A549 (cell line): ENCODE data around the gene WDR45. TPM values are rescaled to one million over a fixed set of nuclear protein-coding genes. Genes with fewer than 3 reads are reported as not detected.

ENCODE experiments used
- ATAC-seq, 2 experiments: fragments of 200-7000 bp in 1 of 2; fragments of >200 bp in 1 of 2; cut with Nextera tagmentation in 1 of 2; cut with Tn5 transposase in 1 of 2; 3 replicates each; pipeline versions ENCODE4 v1.8.0 to v1.9.1; 2018 to 2020; ENCODE audit warnings: mild to moderate bottlenecking in 1 of 2, moderate library complexity in 1 of 2
- CTCF ChIA-PET: fragments of 300-600 bp; sonication (Branson Sonifier 250); formaldehyde crosslinking; extraction: SDS; loops from one replicate; lab custom pipeline; 2021; ENCODE audit warnings: antibody characterized with exemption, inconsistent platforms; lab: Yijun Ruan, JAX
- POLR2A ChIA-PET: fragments of 350-600 bp; formaldehyde crosslinking; extraction: SDS; loops from one replicate; lab custom pipeline; 2021; ENCODE audit warnings: antibody characterized with exemption, inconsistent platforms; lab: Yijun Ruan, JAX
- DNase-seq, 2 experiments: peaks; one replicate each; pipeline versions ENCODE4 v3.0.0 to v3.0.0-alpha.2; 2011 to 2016; ENCODE audit warnings: low read depth in 1 of 2, low spot score in 1 of 2
- FAIRE-seq: peaks from 2 replicates; lab custom pipeline; 2011; peaks lifted over from hg19 to GRCh38; lab: Jason Lieb, UNC
- H3K27ac ChIP-seq, 2 experiments: fragments of >200 bp; sonication (Bioruptor Twin); formaldehyde crosslinking; 3 replicates each; pipeline ENCODE4 v1.5.1; 2016 to 2017
- H3K4me1 ChIP-seq: fragments of >200 bp; sonication (Bioruptor Twin); formaldehyde crosslinking; 3 replicates; pipeline ENCODE4 v1.6.1; 2016
- H3K4me2 ChIP-seq: fragments of >200 bp; sonication (Bioruptor Twin); formaldehyde crosslinking; 3 replicates; pipeline ENCODE4 v1.6.1; 2016
- H3K4me3 ChIP-seq: fragments of >200 bp; sonication (Bioruptor Twin); formaldehyde crosslinking; 3 replicates; pipeline ENCODE4 v1.5.1; 2016
- H3K9me3 ChIP-seq: fragments of >200 bp; sonication (Bioruptor Twin); formaldehyde crosslinking; 3 replicates; pipeline ENCODE4 v1.6.1; 2016
- ATOH8 ChIP-seq: fragments of 250-450 bp; sonication (Bioruptor Pico); IDR thresholded peaks from 2 replicates; pipeline ENCODE4 v1.5.0; 2020; ENCODE audit warnings: low read depth, mild to moderate bottlenecking, moderate library complexity
- BCL3 ChIP-seq: fragments of >200 bp; sonication (Bioruptor Twin); formaldehyde crosslinking; IDR thresholded peaks from 3 replicates; pipeline ENCODE4 v1.6.1; 2016
- CEBPB ChIP-seq, 2 experiments: fragments of >200 bp in 1 of 2; sonication (Bioruptor Twin) in 1 of 2; formaldehyde crosslinking in 1 of 2; IDR thresholded peaks; 2 replicates each; pipeline ENCODE4 v1.6.1; 2012 to 2016
- E2F6 ChIP-seq: IDR thresholded peaks from 2 replicates; pipeline ENCODE4 v1.6.1; 2012; ENCODE audit warnings: low read depth, borderline replicate concordance
- ESRRA ChIP-seq: fragments of 150-350 bp; IDR thresholded peaks from 2 replicates; pipeline ENCODE4 v1.6.1; 2014; ENCODE audit warnings: mild to moderate bottlenecking, low read length, borderline replicate concordance
- JUN ChIP-seq, 2 experiments: fragments of >200 bp; sonication (Bioruptor Twin); formaldehyde crosslinking; IDR thresholded peaks; 2 replicates in 1 of 2; 3 replicates in 1 of 2; pipeline ENCODE4 v1.6.1; 2016 to 2017
- MAX ChIP-seq: IDR thresholded peaks from 2 replicates; pipeline ENCODE4 v1.6.1; 2012
- PBX3 ChIP-seq: IDR thresholded peaks from 2 replicates; pipeline ENCODE4 v1.6.1; 2012
- POLR2A ChIP-seq: IDR thresholded peaks from 2 replicates; pipeline ENCODE4 v1.6.1; 2012; ENCODE audit warnings: mild to moderate bottlenecking, low read length
- RARB ChIP-seq: fragments of 250-450 bp; sonication (Bioruptor Pico); IDR thresholded peaks from 2 replicates; pipeline ENCODE4 v1.8.0; 2021; ENCODE audit warnings: mild to moderate bottlenecking, moderate library complexity
- REST ChIP-seq: fragments of 200-600 bp; sonication (generic); IDR thresholded peaks from 2 replicates; pipeline ENCODE4 v1.6.1; 2016; ENCODE audit warnings: antibody characterized with exemption, mild to moderate bottlenecking, moderate library complexity
- RFX5 ChIP-seq: fragments of 450-650 bp; IDR thresholded peaks from 2 replicates; pipeline ENCODE4 v1.7.1; 2014; ENCODE audit warnings: antibody characterized with exemption, mild to moderate bottlenecking, moderate library complexity
- SREBF2 ChIP-seq: fragments of 450-650 bp; IDR thresholded peaks from 2 replicates; pipeline ENCODE4 v1.6.1; 2014; ENCODE audit warnings: mild to moderate bottlenecking, moderate library complexity
- ZC3H11A ChIP-seq: fragments of 450-650 bp; IDR thresholded peaks from 2 replicates; pipeline ENCODE4 v1.6.1; 2014; ENCODE audit warnings: antibody characterized with exemption, mild to moderate bottlenecking
- ZNF302 ChIP-seq: fragments of 250-450 bp; sonication (Bioruptor Pico); IDR thresholded peaks from 2 replicates; pipeline ENCODE4 v1.9.0; 2021; ENCODE audit warnings: inconsistent platforms, mild to moderate bottlenecking, moderate library complexity
- ZSCAN20 ChIP-seq: fragments of 250-450 bp; sonication (Bioruptor Pico); IDR thresholded peaks from 2 replicates; pipeline ENCODE4 v1.8.0; 2022; ENCODE audit warnings: mild to moderate bottlenecking, moderate library complexity
- WGBS: methylation state at CpG from one replicate; pipeline ENCODE4 v1.1.6; 2017; ENCODE audit errors: missing lambda C conversion rate; 5-methylcytosine and 5-hydroxymethylcytosine counted together
- polyA plus RNA-seq, 4 experiments: library from polyadenylated mRNA; depleted of rRNA in 3 of 4; stranded (reverse); fragments of >200 nt; fragmentation: RNase III in 1 of 4; extraction: RNeasy Plus Mini Kit Qiagen cat#74134 plus additional on column Dnase treatment in 1 of 4; gene quantifications; 2 replicates in 3 of 4; 3 replicates in 1 of 4; pipeline ENCODE4 v1.2.3, GENCODE V29; 2011 to 2017

The WDR45 gene
- polyA plus RNA-seq, 2 of the 4 experiments (the other 2 are of a cell fraction) = 37.7 to 55.5 TPM

- POLR2A ChIA-PET = interaction anchor here (1.0 kb wide), 2 partner anchors 22 to 70 kb away, joined by 3 read pairs; partner anchors contain the start of gene PLP2
Observed at GRCh38 chrX:49101629-49101984, 21.9 kb upstream of the WDR45 start.

GRCh38 chrX:49100704-49101628 is 21.3 kb upstream of the WDR45 start:
- H3K27ac ChIP-seq = peak overlapping the region; percentile 83 to 97
- TF ChIP-seq CEBPB (IDR thresholded peaks at IDR 0.05) (no peak), ZSCAN20 (no peak), BCL3 (0 out of 3 replicates have a peak, but pooled peaks have one; percentile 18), E2F6 (peak; percentile 69; the same call in 1 of the 2 replicates), POLR2A (peak; percentile 84), RFX5 (peak; percentile 73), ZC3H11A (no peak), ATOH8 (no peak), RARB (CRISPR knock-in tag) (no peak), MAX (peak; percentile 85), PBX3 (peak; percentile 86), ZNF302 (CRISPR knock-in tag) (no peak), JUN (IDR thresholded peaks at IDR 0.05) (peak in 1 of 2 experiments; percentile 23; a peak in 2 of 5 replicates)
- POLR2A ChIA-PET = interaction anchor here (0.6 to 1.0 kb wide), 4 partner anchors 22 to 143 kb away, joined by 3 read pairs; partner anchors contain the start of gene PLP2

More at GRCh38 chrX:49101629-49101984, 21.9 kb upstream of the WDR45 start:
- peak; percentile 44 to 53 for ATAC-seq
- Histone ChIP-seq H3K9me3 (no peaks in the 10 kb centered on the region), H3K4me2 (peak overlapping the region; percentile 87), H3K4me1 (peaks cover 14% of the 10 kb centered on the region; the same call in 2 of the 3 replicates), H3K27ac (peak overlapping the region; percentile 83 to 97), H3K4me3 (peak overlapping the region; percentile 65)
- no peak for DNase-seq
- CTCF ChIA-PET = interaction anchor here (1.8 kb wide), 1 partner anchor 12 kb away, joined by 4 read pairs; no protein-coding TSS in a partner anchor
- TF ChIP-seq ESRRA (no peak), E2F6 (0 out of 2 replicates have a peak, but pooled peaks have one; percentile 7), SREBF2 (no peak), REST (no peak)
- WGBS = 24% methylated on average over 4 of the region's 9 CpGs
- FAIRE-seq = no peak

More at GRCh38 chrX:49100704-49101628, 21.3 kb upstream of the WDR45 start:
- ATAC-seq = peak; percentile 90 to 97
- no peaks in the 10 kb centered on the region for H3K9me3 ChIP-seq
- CTCF ChIA-PET = interaction anchor here (1.8 kb wide), 1 partner anchor 12 kb away, joined by 4 read pairs; no protein-coding TSS in a partner anchor
- H3K4me3 ChIP-seq = peak overlapping the region; percentile 65
- DNase-seq = peak; percentile 97 to 98
- peak overlapping the region; percentile 87 for H3K4me2 ChIP-seq
- FAIRE-seq = peak; percentile 95
- WGBS = 2% methylated on average over 20 of the region's 74 CpGs
- H3K4me1 ChIP-seq = peaks cover 14% of the 10 kb centered on the region; the same call in 2 of the 3 replicates
